WTC11 (cell line): ENCODE measurements around the gene PTPRS.

ENCODE experiments used
- ATF1 ChIP-seq: sonication (generic); formaldehyde crosslinking; IDR thresholded peaks from 2 replicates; pipeline ENCODE4 v1.8.1; 2023; ENCODE audit warnings: mild to moderate bottlenecking, moderate library complexity, missing genetic modification reagents
- CTCF ChIP-seq: fragments of 200-600 bp; IDR thresholded peaks from 2 replicates; pipeline ENCODE4 v1.8.0; 2022; ENCODE audit warnings: antibody characterized with exemption
- E2F4 ChIP-seq: sonication (generic); formaldehyde crosslinking; IDR thresholded peaks from 2 replicates; pipeline ENCODE4 v1.8.1; 2022; ENCODE audit warnings: low read depth, mild to moderate bottlenecking, moderate library complexity, missing genetic modification reagents, borderline replicate concordance
- ETV6 ChIP-seq: sonication (generic); formaldehyde crosslinking; IDR thresholded peaks from 2 replicates; pipeline ENCODE4 v1.8.1; 2022; ENCODE audit warnings: mild to moderate bottlenecking, missing genetic modification reagents
- GABPB1 ChIP-seq: sonication (generic); formaldehyde crosslinking; IDR thresholded peaks from 2 replicates; pipeline ENCODE4 v1.8.1; 2023; ENCODE audit warnings: mild to moderate bottlenecking, missing genetic modification reagents
- KAT7 ChIP-seq: sonication (generic); formaldehyde crosslinking; IDR thresholded peaks from 2 replicates; pipeline ENCODE4 v1.8.1; 2023; ENCODE audit warnings: missing genetic modification reagents, mild to moderate bottlenecking, borderline replicate concordance
- RORB ChIP-seq: fragments of 250-450 bp; sonication (Bioruptor Pico); IDR thresholded peaks from 2 replicates; pipeline ENCODE4 v1.9.0; 2021; ENCODE audit warnings: mild to moderate bottlenecking

GRCh38 chr19:5367530-5368133 is 27.0 kb upstream of the PTPRS start:
- TF ChIP-seq ETV6 (CRISPR knock-in tag) (no peak), ATF1 (CRISPR knock-in tag) (no peak), CTCF (no peak), E2F4 (CRISPR knock-in tag) (no peak), RORB (CRISPR knock-in tag) (no peak), KAT7 (no peak), GABPB1 (CRISPR knock-in tag) (no peak)
